ENCODE measurements around the gene GALR1.
A peak's percentile ranks its signal among the peaks of the same experiment; 100 is the strongest.
"Not testable (repeated sequence)": the region's sequence is repeated elsewhere in the genome, so short reads cannot be mapped to it uniquely, and the experiment has no call there.

Gene GALR1

GRCh38 chr18:77249569-77250500 lies at the start of gene GALR1:
Gene GALR1, plus strand, starts transcription at chr18:77249848. Its CDS starts 701 bp downstream, at chr18:77250549.
- no peak for DNase-seq (ENCODE audit: low read depth in 2 of 3, low spot score in 1 of 3)

GRCh38 chr18:77201506-77201905 lies 48.1 kb upstream of the GALR1 start:
- no peak for DNase-seq (ENCODE audit: low read depth in 2 of 3, low spot score in 1 of 3)

- no peak for DNase-seq (ENCODE audit: low read depth in 2 of 3, low spot score in 1 of 3)
Observed at GRCh38 chr18:77202329-77202728, 47.3 kb upstream of the GALR1 start.

GRCh38 chr18:77203071-77203470 lies 46.6 kb upstream of the GALR1 start:
- no peak for DNase-seq (ENCODE audit: low read depth in 2 of 3, low spot score in 1 of 3)

- DNase-seq (ENCODE audit: low read depth in 2 of 3, low spot score in 1 of 3): no peak
Observed at GRCh38 chr18:77203851-77204250, 45.8 kb upstream of the GALR1 start.

GRCh38 chr18:77205769-77206168 lies 43.9 kb upstream of the GALR1 start:
- no peak for DNase-seq (ENCODE audit: low read depth in 2 of 3, low spot score in 1 of 3)

- DNase-seq (ENCODE audit: low read depth in 2 of 3, low spot score in 1 of 3): no peak
Observed at GRCh38 chr18:77206676-77207374, 42.8 kb upstream of the GALR1 start.

- peak; percentile 21 to 37 (median 33) for DNase-seq (ENCODE audit: low read depth in 2 of 3, low spot score in 1 of 3)
Observed at GRCh38 chr18:77207540-77207939, 42.1 kb upstream of the GALR1 start.

- DNase-seq (ENCODE audit: low read depth in 2 of 3, low spot score in 1 of 3): peak in 2 of 3 donors; percentile 11 to 22
Observed at GRCh38 chr18:77208964-77209363, 40.7 kb upstream of the GALR1 start.

GRCh38 chr18:77209587-77209986 lies 40.1 kb upstream of the GALR1 start:
- no peak for DNase-seq (ENCODE audit: low read depth in 2 of 3, low spot score in 1 of 3)

GRCh38 chr18:77210249-77210648 lies 39.4 kb upstream of the GALR1 start:
- no peak for DNase-seq (ENCODE audit: low read depth in 2 of 3, low spot score in 1 of 3)

GRCh38 chr18:77218642-77219041 lies 31.0 kb upstream of the GALR1 start:
- DNase-seq (ENCODE audit: low read depth in 2 of 3, low spot score in 1 of 3): no peak

GRCh38 chr18:77220726-77221125 lies 28.9 kb upstream of the GALR1 start:
- DNase-seq (ENCODE audit: low read depth in 2 of 3, low spot score in 1 of 3): no peak

GRCh38 chr18:77222464-77222863 lies 27.2 kb upstream of the GALR1 start:
- no peak for DNase-seq (ENCODE audit: low read depth in 2 of 3, low spot score in 1 of 3)

GRCh38 chr18:77223221-77223639 lies 26.4 kb upstream of the GALR1 start:
- peak; percentile 30 to 41 (median 36) for DNase-seq (ENCODE audit: low read depth in 2 of 3, low spot score in 1 of 3)

GRCh38 chr18:77223653-77224052 lies 26.0 kb upstream of the GALR1 start:
- DNase-seq (ENCODE audit: low read depth in 2 of 3, low spot score in 1 of 3): no peak

GRCh38 chr18:77230645-77231044 lies 19.0 kb upstream of the GALR1 start:
- DNase-seq (ENCODE audit: low read depth in 2 of 3, low spot score in 1 of 3): no peak

GRCh38 chr18:77234504-77235365 lies 14.9 kb upstream of the GALR1 start:
- DNase-seq (ENCODE audit: low read depth in 2 of 3, low spot score in 1 of 3): no peak

- DNase-seq (ENCODE audit: low read depth in 2 of 3, low spot score in 1 of 3): not testable (repeated sequence)
Observed at GRCh38 chr18:77239285-77239684, 10.4 kb upstream of the GALR1 start.

- DNase-seq (ENCODE audit: low read depth in 2 of 3, low spot score in 1 of 3): no peak
Observed at GRCh38 chr18:77248873-77249568, 627 bp upstream of the GALR1 start.

- DNase-seq (ENCODE audit: low read depth in 2 of 3, low spot score in 1 of 3): no peak
Observed at GRCh38 chr18:77250501-77250925, 865 bp downstream of the GALR1 start.
